Measurements from ENCODE around the gene FAH. TPM values are rescaled to one million over a fixed set of nuclear protein-coding genes. Genes with fewer than 3 reads are reported as not detected.

Gene FAH
- total RNA-seq, 2 experiments from 2014 or later = 58.9 to 61.0 TPM

DNA sequence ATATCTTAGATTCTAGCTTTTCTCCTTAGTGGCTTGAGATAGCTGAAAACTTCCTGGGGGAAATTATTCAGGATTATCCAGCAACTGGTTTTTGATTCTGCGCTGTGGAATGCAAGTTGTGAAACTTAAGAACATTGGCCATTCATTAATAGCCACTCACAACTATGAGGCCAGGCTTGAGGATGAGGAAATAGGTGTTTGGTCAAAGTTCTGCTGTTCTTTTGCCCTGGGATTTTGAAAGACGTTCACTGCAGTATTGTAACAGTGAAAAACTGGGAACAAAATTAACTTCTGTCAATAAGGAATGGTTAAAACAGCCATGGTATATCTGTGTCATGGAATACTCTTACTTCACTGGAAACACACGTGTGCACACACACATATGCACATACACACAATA, 55.1 kb downstream of the FAH start:
- H3K9me3 Mint-ChIP-seq = no peaks in the 10 kb centered on the region
- TF ChIP-seq, protein P1, sequence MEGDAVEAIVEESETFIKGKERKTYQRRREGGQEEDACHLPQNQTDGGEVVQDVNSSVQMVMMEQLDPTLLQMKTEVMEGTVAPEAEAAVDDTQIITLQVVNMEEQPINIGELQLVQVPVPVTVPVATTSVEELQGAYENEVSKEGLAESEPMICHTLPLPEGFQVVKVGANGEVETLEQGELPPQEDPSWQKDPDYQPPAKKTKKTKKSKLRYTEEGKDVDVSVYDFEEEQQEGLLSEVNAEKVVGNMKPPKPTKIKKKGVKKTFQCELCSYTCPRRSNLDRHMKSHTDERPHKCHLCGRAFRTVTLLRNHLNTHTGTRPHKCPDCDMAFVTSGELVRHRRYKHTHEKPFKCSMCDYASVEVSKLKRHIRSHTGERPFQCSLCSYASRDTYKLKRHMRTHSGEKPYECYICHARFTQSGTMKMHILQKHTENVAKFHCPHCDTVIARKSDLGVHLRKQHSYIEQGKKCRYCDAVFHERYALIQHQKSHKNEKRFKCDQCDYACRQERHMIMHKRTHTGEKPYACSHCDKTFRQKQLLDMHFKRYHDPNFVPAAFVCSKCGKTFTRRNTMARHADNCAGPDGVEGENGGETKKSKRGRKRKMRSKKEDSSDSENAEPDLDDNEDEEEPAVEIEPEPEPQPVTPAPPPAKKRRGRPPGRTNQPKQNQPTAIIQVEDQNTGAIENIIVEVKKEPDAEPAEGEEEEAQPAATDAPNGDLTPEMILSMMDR (IDR thresholded peaks at IDR 0.05) = no peak
- no peak for DNase-seq
- H3K4me3 Mint-ChIP-seq = no peak overlapping the region
- ATAC-seq = no peak
- H3K27me3 Mint-ChIP-seq = peaks cover 20% of the 10 kb centered on the region
- intact Hi-C loops (cut with micrococcal nuclease) = no loop called here
- no peaks in the 10 kb centered on the region for H3K4me1 Mint-ChIP-seq (ENCODE audit: low read depth)
- POLR2A ChIA-PET = no interaction called here
- H3K27ac Mint-ChIP-seq = no peak overlapping the region
- H3K36me3 Mint-ChIP-seq (ENCODE audit: low read depth) = no peaks in the 10 kb centered on the region
- CTCF ChIA-PET = no interaction called here

DNA sequence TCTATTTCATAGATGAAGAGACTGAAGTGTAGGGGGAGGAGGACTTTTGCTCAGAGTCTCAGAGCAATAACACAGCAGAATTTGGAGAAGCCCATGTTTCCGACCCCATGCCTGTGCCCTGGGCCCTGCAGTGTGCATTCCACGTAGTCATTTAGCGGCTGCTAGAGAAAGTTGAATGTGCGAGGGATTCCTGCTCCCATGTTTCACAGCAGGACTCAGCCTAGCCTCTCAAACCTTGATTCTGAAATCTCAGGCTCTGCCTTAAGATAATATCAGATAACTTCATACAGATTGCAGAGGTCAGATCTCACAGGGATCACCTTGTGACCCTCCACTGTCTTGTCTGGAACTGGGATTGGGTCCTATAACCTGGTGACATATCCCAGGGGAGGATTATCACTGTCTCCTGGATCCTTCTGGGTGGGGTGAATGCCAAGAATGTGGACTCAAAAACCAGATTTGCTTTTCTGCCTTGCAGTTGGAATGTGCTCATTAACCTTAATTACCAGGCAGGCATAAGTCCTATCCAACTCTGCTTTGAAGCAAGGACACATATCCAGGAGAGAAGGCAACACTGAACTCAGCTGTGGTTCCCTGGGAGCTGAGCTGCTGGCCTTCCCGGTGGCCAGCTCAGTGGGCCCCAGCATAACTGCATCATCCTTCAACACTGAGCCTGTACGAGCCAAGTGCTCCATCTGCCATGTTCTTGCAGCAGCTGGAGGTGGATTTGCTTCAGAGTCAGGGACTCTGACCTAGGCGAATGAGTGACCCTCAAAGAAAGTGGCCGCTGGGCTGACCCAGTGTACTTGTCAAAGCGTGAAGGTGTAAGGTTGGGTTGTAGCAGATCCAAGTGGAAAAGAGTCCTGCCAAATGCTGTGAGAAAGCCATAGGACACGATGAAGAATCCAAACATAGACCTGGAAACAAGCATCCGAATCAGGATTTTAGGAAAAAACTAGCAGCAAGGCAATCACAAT, 56.2 kb downstream of the FAH start:
- H3K4me3 Mint-ChIP-seq = no peak overlapping the region
- no peak overlapping the region for H3K27ac Mint-ChIP-seq
- H3K27me3 Mint-ChIP-seq = peaks cover 26% of the 10 kb centered on the region
- TF ChIP-seq, protein P1 (IDR thresholded peaks at IDR 0.05) = no peak
- H3K4me1 Mint-ChIP-seq (ENCODE audit: low read depth) = no peaks in the 10 kb centered on the region
- POLR2A ChIA-PET = no interaction called here
- no peaks in the 10 kb centered on the region for H3K36me3 Mint-ChIP-seq (ENCODE audit: low read depth)
- DNase-seq (no peak), ATAC-seq (no peak)
- H3K9me3 Mint-ChIP-seq = no peaks in the 10 kb centered on the region
- intact Hi-C loops (cut with micrococcal nuclease) = no loop called here
- CTCF ChIA-PET = no interaction called here

DNA sequence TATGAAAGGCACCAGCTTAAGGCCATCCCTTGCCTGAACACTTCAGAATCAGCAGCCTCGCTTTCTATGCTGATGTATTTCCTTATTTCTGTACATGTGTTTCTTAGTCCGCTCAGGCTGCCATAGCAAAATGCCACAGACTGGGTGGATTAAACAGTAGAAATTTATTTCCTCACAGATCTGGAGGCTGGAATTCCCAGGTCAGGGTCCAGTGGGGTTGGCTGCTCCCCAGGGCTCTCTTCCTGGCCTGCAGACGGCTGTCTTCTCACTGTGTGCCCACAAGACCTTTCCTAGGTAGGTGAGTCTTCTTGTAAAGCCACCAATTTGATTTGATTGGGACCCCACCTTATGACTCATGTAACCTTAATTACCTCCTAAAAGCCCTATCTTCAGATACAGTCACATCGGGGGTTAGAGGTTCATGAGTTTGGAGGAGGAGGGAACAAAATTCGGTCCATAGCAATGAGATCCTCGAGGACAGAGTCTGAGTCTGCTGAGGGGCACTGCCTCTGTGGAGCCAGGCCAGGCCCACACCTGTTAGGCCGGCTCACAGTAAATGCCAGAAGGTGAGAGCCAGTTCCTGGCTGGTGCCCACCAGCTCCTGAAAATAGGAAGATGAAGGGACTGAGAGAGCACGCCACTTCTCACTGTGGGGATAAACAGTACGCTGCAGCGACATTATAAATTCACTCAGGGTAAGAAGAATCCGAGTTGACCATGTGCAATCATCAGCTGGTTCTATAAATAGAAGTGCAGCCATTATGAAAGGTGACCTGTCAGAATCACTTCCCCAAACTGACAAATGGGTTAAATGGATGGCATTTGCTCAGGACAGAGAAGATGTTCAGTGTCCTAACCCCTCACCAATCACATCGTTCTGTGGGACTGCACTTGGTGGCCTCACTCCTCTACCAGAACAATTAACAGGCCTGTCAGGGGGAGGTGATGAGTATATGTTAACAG, 58.1 kb downstream of the FAH start:
- POLR2A ChIA-PET = no interaction called here
- H3K4me1 Mint-ChIP-seq (ENCODE audit: low read depth) = no peaks in the 10 kb centered on the region
- intact Hi-C loops (cut with micrococcal nuclease) = no loop called here
- ATAC-seq (no peak), DNase-seq (no peak)
- no peaks in the 10 kb centered on the region for H3K36me3 Mint-ChIP-seq (ENCODE audit: low read depth)
- no peak overlapping the region for H3K4me3 Mint-ChIP-seq
- H3K27ac Mint-ChIP-seq = no peak overlapping the region
- H3K9me3 Mint-ChIP-seq = no peaks in the 10 kb centered on the region
- TF ChIP-seq, protein P1 (IDR thresholded peaks at IDR 0.05) = no peak
- CTCF ChIA-PET = no interaction called here
- peaks cover 25% of the 10 kb centered on the region for H3K27me3 Mint-ChIP-seq

DNA sequence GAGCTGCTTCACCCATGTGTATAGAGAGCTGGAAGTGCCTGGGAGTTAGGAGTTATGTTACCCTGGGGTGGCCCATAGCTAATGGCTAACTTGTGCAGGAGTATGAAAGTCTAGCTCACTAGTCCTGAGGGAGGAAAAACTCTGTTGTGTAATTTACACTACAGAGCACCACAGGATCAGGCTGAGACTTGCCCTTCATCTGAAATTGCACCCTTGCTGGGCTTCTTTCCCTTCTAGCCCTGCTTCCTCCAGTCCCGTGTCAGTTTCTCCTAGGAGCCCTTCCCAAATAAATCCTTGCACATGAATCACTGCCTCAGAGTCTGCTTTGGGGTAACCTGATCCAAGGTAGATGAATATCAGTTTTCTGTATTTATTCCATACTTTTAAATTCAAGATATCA, 59.2 kb downstream of the FAH start:
- POLR2A ChIA-PET = no interaction called here
- Mint-ChIP-seq H3K4me1 (ENCODE audit: low read depth) (no peaks in the 10 kb centered on the region), H3K9me3 (no peaks in the 10 kb centered on the region), H3K27ac (no peak overlapping the region), H3K36me3 (ENCODE audit: low read depth) (no peaks in the 10 kb centered on the region), H3K27me3 (peaks cover 23% of the 10 kb centered on the region), H3K4me3 (no peak overlapping the region)
- DNase-seq (no peak), ATAC-seq (no peak)
- CTCF ChIA-PET = no interaction called here
- intact Hi-C loops (cut with micrococcal nuclease) = no loop called here
- TF ChIP-seq, protein P1 (IDR thresholded peaks at IDR 0.05) = no peak
